HG03066 (cell line): ENCODE data around the gene NBL1.

Experiments used
- ATAC-seq: cut with Tn5 transposase; IDR thresholded peaks from one replicate; pipeline ENCODE4 v1.9.1; 2021; ENCODE audit warnings: low read depth; ENCODE audit not compliant: unreplicated experiment

The NBL1 gene

DNA sequence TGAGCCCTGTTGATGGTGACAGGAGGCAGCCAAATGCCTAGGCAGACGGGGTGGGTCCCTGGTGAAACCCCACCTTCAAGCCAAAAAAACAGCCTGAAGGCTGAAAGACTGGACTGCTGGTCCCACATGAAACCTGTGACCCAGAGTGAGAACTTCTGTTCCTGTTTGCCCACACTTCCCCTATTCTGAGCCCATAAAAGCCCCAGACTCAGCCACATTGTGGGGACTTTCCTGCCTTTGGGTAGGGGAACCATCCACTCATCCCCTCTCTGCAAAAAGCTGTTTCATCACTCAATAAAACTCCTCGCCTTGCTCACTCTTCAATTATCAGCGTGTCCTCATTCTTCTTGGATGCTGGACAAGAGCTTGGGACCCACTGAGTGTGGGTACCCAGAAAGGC, 45.7 kb downstream of the NBL1 start:
- no peak for ATAC-seq

DNA sequence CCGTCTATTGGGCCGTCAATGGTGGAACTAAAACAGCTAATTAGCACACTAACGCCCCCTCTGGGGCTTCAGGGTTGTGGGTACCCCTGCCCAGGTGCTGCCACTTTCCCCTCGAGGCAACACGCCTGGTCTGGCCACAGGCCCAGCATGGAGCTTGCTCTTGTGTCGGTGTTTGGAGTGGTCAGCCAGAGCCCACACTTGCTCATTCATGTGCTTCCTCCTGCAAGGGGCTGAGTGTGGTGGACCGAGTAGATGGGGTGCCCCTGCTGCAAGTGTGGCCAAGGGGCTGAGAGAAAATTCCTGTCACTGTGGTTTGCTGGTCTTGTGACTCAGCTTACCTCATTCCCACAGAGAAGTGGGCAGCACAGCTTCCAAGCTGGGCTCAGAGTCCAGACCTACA, 46.2 kb downstream of the NBL1 start:
- ATAC-seq: no peak

DNA sequence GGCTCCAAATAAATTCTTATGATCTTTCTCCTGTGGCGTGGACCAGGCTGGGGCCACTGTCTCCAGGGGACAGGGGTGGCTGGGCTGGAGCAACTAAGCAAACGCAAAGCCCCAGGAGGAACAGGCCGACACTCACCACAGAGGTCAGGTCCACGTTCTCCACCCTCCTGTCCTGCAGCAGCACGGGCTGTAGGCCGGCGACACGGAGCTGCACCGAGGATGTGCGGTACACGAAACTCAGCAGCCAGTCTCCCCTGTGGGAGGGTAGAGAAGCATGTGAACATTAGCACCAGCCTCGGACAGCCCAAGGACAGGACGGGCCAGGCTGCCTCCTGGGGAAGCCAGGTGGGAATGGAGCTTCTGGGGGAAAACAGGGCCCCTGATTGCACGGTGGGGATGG, 50.2 kb downstream of the NBL1 start:
- ATAC-seq: no peak

DNA sequence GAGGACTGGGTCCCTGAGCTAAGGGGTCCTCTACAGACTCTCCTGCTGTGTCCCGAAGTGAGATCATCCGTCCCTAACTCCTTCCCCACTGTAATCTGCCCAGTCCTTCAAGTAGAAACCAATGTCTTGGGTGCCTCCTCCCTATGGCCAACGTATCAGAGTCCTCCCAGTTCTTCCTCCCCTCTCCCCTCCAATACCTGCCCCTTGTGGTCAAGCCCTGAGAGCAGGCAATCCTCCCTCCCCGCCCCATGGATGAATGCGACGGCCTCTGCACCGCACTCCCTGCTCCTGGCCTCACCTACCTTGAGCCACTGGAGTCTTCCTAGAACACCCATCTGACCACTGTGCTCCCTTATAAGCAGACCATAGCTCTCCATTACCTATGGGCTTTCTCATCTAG, 51.7 kb downstream of the NBL1 start:
- ATAC-seq: no peak

DNA sequence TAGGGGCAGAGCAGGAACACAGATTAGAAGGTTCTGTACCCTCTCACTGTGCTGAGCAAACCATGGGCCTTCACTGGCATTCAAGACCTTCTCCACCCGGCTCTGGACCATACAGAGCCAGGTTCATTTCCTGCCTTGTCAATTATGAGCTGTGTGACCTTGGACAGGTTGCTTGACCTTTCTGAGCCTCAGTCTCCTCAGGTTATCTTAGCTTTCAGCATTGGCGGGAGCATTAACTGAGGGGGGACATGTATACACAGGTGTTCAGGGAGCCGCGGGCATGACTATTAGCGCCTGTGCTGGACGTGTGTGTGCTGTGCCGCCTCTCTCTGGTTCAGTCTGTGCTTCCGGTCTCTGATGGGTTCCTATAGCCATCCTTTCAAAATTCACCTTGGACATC, 52.7 kb downstream of the NBL1 start:
- no peak for ATAC-seq

DNA sequence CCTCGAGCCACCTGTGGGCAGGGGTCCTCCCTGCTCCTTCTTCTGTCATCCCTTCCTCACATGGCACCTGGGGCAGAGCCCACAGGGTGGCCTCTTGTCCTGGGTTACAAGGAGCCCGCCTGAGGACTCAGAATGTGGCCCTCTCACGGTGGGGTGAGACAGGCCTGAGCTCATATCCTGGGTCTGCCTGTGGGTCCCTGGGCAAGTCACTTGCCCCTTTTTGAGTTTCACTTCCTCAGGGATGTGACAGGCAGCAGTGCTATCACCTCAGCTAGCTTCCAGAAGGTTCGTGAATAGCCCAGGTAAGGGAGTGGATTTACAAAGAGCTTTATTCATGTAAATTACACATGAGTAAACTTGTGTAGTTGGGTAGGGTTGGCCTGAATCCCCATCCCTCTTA, 54.1 kb downstream of the NBL1 start:
- ATAC-seq: no peak

DNA sequence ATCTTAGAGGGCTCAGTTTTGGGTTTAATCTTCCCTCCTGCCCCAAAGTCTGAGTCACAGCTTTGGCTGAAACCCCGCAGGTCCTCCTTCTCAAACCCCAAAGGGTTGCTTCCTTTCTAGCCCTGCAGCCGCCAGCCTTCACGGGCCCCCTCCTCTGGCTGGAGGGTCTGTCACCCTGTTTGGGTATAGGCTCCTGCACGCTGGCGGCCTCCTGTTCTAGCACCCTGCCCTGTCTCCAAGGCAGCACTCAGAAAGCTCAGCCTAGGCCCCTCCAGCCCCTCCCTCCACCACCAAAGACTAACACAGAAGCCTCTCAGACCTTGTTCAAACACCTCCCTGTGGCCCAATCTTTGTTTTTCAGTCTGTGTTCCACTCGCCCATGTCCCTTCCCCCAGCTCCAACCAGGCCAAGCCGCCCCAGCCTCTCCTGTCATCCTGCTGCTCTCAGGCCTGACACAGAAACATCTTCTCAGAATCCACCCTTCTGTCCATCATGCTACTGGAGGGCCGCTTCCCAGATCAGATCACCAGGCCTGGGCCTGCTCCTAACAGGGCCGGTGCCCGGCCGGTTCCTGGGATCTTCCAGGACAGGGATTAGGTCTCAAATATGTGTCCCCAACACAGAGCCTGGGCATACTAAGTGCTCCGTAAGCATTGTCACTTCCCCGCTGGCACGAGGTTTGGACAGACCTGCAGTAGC, 56.1 kb downstream of the NBL1 start:
- ATAC-seq: no peak

DNA sequence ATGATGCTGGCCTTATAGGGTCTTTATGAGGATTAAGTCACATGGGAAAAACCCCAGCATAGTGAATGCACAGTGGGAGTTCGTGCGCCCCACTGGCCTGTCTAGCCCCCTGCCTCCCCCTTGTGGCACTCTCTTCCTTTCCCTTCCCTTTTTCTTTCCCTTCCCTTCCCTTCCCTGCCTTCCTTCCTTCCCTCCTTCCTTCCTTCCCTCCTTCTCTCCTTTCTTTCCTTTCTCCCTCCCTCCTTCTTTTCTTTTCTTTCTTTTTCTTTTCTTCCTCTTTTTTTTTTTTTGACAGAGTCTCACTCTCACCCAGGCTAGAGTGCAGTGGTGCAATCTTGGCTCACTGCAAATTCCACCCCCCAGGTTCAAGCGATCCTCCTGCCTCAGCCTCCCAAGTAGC, 59.2 kb downstream of the NBL1 start:
- ATAC-seq: no peak

DNA sequence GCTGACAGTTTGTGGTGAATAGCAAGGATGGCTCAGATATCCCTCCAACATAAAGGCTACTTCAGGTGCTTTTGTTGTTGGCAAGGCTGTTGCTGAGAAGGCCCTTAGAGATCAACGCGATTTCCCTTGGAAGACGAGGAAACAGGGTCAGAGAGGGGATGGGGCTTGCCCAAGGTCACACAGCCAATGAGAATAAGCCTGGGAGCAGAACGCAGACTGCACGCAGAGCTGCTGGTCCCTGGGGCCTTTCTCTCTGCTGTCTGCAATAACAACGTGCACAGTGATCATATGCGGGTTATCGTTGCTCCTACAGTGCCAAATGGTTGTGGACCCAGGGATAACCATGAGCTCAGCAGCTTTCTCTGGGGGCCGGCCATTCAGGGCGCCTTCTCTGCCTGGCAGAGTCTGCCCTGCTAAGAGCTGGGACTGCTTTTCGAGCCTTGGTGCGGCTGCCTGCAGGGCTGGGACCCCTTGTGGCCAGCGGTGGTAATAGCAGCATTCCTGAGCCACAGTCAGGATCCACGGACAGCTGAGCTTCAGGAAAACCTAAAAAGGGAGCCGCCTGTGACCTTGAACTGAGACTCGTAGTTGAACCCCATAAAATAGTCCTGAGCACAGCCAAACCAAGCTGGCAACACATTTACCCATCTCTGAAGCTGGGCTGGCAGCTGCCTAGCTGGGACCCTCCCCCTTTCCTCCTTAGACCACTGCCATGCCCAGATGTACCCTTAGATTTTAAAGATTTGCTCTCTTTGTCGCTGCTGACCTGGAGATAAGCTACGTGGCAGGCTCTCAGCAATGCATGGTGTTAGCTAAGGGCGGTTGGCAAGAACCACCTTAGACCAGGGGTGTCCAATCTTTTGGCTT, 60.4 kb downstream of the NBL1 start:
- ATAC-seq: no peak

DNA sequence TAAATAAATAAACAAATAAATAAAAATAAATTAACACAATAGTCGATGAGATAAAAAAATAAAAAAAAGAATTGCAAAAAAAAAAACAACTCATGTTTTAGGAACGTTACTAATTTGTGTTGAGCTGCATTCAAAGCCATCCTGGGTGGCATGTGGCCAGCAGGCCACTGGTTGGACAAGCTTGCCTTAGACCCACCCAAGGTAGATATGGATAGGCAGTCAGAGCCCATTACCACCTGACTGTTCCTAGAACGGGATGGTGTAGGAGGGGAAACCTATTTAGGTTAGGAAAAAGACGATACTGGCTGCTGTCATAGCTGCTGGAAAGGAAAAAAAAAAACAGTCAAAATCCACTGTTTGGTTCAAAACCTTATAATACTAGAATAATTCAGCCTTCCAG, 61.4 kb downstream of the NBL1 start:
- no peak for ATAC-seq

DNA sequence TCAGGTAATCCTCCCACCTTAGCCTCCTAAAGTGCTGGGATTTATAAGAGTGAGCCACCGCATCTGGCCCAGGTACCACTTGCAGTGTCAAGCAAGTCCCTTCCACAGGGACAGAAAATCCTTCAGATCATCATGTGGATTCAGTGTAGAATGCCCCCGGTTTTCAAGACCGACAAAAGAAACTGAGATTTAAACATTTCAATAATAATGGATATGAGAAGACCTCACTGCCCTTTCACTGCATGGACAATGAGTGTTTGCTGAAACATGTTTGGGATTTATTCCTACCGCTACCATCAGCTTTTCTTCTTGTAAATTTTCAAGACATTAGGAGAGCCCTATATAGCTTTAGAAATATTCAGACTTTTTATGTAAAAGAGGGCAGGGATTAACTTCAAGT, 62.0 kb downstream of the NBL1 start:
- ATAC-seq: no peak
